Ascending aorta (tissue), 2 donors: ENCODE results near the gene PDE4C. TPM values are rescaled to one million over a fixed set of nuclear protein-coding genes. Genes with fewer than 3 reads are reported as not detected.
A peak's percentile ranks its signal among the peaks of the same experiment; 100 is the strongest.

Experiments
- DNase-seq, 2 donors: peaks; one replicate each; pipeline ENCODE4 v3.0.0-alpha.2; 2019; ENCODE audit warnings: low spot score in 2 of 2
- H3K27ac ChIP-seq, 2 donors: fragments of 200-600 bp; sonication (generic); one replicate each; pipeline ENCODE4 v1.5.1; 2016 to 2017; ENCODE audit warnings: mild to moderate bottlenecking in 1 of 2
- H3K27me3 ChIP-seq: fragments of 200-600 bp; sonication (generic); one replicate; pipeline ENCODE4 v1.5.1; 2017
- H3K36me3 ChIP-seq, 2 donors: fragments of 200-600 bp; sonication (generic); one replicate each; pipeline ENCODE4 v1.5.1; 2016
- H3K4me1 ChIP-seq, 2 donors: fragments of 200-600 bp; sonication (generic); one replicate each; pipeline ENCODE4 v1.5.1; 2016 to 2017; ENCODE audit warnings: mild to moderate bottlenecking in 1 of 2
- H3K4me3 ChIP-seq, 2 donors: fragments of 200-600 bp; sonication (generic); one replicate each; pipeline ENCODE4 v1.5.1; 2016 to 2017; ENCODE audit warnings: mild to moderate bottlenecking in 1 of 2
- H3K9me3 ChIP-seq, 2 donors: fragments of 200-600 bp; sonication (generic); one replicate each; pipeline ENCODE4 v1.5.1; 2016
- CTCF ChIP-seq, 3 experiments: fragments of 200-600 bp in 2 of 3; fragments of 450-650 bp in 1 of 3; sonication (generic) in 2 of 3; IDR thresholded peaks; one replicate each; pipeline ENCODE4 v1.5.1; 2016 to 2019; ENCODE audit warnings: antibody characterized with exemption in 3 of 3, mild to moderate bottlenecking in 1 of 3, moderate library complexity in 1 of 3
- intact Hi-C: fragments of 100-400 bp; cut with DNase I; formaldehyde crosslinking; loops from one replicate; pipeline ENCODE4 v1.15.1; 2023
- total RNA-seq: library from RNA; depleted of rRNA; stranded (reverse); fragments of >200 nt; gene quantifications from one replicate; pipeline ENCODE4 v1.1.0, GENCODE V29; 2016

Gene PDE4C
- total RNA-seq, 1 donor from 2014 or later = not detected

GRCh38 chr19:18204394-18205199, 21.6 kb downstream of the PDE4C start:
- H3K4me1 ChIP-seq = peaks cover 7 to 20% of the 10 kb centered on the region in 2 donors
- intact Hi-C loops = loop anchor here (1.0 to 5.0 kb wide), 4 partner anchors 11 to 213 kb away; partner anchors contain the start of genes MPV17L2 and SSBP4
- peak overlapping the region; percentile 95 to 98 for H3K27ac ChIP-seq
- no peaks in the 10 kb centered on the region for H3K27me3 ChIP-seq
- peaks cover 2 to 3% of the 10 kb centered on the region in 2 donors for H3K36me3 ChIP-seq
- DNase-seq = peak in 1 of 2 donors; percentile 84
- peak overlapping the region; percentile 68 to 83 for H3K4me3 ChIP-seq
- no peak for TF ChIP-seq CTCF (IDR thresholded peaks at IDR 0.05)
- H3K9me3 ChIP-seq = no peaks in the 10 kb centered on the region

- H3K36me3 ChIP-seq = peaks cover 6 to 8% of the 10 kb centered on the region in 2 donors
- H3K27me3 ChIP-seq = no peaks in the 10 kb centered on the region
- peak within 1 kb of the TSS; percentile 95 to 98 for H3K27ac ChIP-seq
- DNase-seq = peak; percentile 100
- H3K4me1 ChIP-seq = peaks cover 7 to 20% of the 10 kb centered on the region in 2 donors
- intact Hi-C loops = loop anchor here (1.0 to 5.0 kb wide), 4 partner anchors 11 to 213 kb away; partner anchors contain the start of genes MPV17L2 and SSBP4
- no peaks in the 10 kb centered on the region for H3K9me3 ChIP-seq
- H3K4me3 ChIP-seq = peak within 1 kb of the TSS; percentile 82 to 83
- no peak for TF ChIP-seq CTCF (IDR thresholded peaks at IDR 0.05)
These were observed 22.3 kb downstream of the PDE4C start, which contains the start of gene RAB3A for GRCh38 chr19:18203863-18204393. TSS of gene RAB3A (minus strand) at chr19:18204042. CDS start at chr19:18202740, 1,302 bp downstream.

- Histone ChIP-seq H3K4me3 (peak overlapping the region; percentile 82), H3K27me3 (no peaks in the 10 kb centered on the region), H3K4me1 (peaks cover 7 to 20% of the 10 kb centered on the region in 2 donors), H3K9me3 (no peaks in the 10 kb centered on the region), H3K27ac (peak overlapping the region in 1 of 2 donors; percentile 17), H3K36me3 (peaks cover 8 to 9% of the 10 kb centered on the region in 2 donors)
- intact Hi-C loops = loop anchor here (5.0 kb wide), 1 partner anchor 214 kb away; the partner anchor contains the start of gene SSBP4
- peak in 1 of 2 donors; percentile 81 for DNase-seq
- no peak for TF ChIP-seq CTCF (IDR thresholded peaks at IDR 0.05)
These were observed 22.8 kb downstream of the PDE4C start for GRCh38 chr19:18203408-18203862.

- no peak for DNase-seq
- peak in 1 of 3 experiments; percentile 23 for TF ChIP-seq CTCF (IDR thresholded peaks at IDR 0.05)
- peaks cover 7 to 20% of the 10 kb centered on the region in 2 donors for H3K4me1 ChIP-seq
- no peak overlapping the region for H3K27ac ChIP-seq
- no peaks in the 10 kb centered on the region for H3K9me3 ChIP-seq
- peaks cover 8 to 12% of the 10 kb centered on the region in 2 donors for H3K36me3 ChIP-seq
- intact Hi-C loops = loop anchor here (5.0 kb wide), 1 partner anchor 214 kb away; the partner anchor contains the start of gene SSBP4
- peak overlapping the region; percentile 82 for H3K4me3 ChIP-seq
- no peaks in the 10 kb centered on the region for H3K27me3 ChIP-seq
These were observed 23.3 kb downstream of the PDE4C start for GRCh38 chr19:18202778-18203407.

GRCh38 chr19:18202397-18202777, 23.9 kb downstream of the PDE4C start:
- no peak overlapping the region for H3K27ac ChIP-seq
- DNase-seq = no peak
- H3K36me3 ChIP-seq = peaks cover 8 to 12% of the 10 kb centered on the region in 2 donors
- intact Hi-C loops = loop anchor here (5.0 kb wide), 1 partner anchor 215 kb away; the partner anchor contains the start of gene SSBP4
- TF ChIP-seq CTCF (IDR thresholded peaks at IDR 0.05) = no peak
- no peaks in the 10 kb centered on the region for H3K9me3 ChIP-seq
- no peaks in the 10 kb centered on the region for H3K27me3 ChIP-seq
- peaks cover 7 to 20% of the 10 kb centered on the region in 2 donors for H3K4me1 ChIP-seq
- no peak overlapping the region for H3K4me3 ChIP-seq
